Left lung (tissue), 10 donors: ENCODE measurements around the gene TCAP. TPM values are rescaled to one million over a fixed set of nuclear protein-coding genes. Genes with fewer than 3 reads are reported as not detected.

Experiments
- ATAC-seq: fragments of 200-7000 bp; cut with Tn5 transposase; one replicate; pipeline ENCODE4 v1.9.1; 2020; ENCODE audit warnings: moderate library complexity
- DNase-seq, 4 donors: peaks; one replicate each; pipeline ENCODE4 v3.0.0-alpha.2; 2013 to 2020
- H3K27ac ChIP-seq, 2 donors: fragments of 200-600 bp; sonication (generic) in 1 of 2; one replicate each; pipeline versions ENCODE4 v1.5.0 to v1.8.0; 2020 to 2021
- H3K27me3 ChIP-seq, 2 donors: fragments of 200-600 bp; sonication (generic) in 1 of 2; one replicate each; pipeline versions ENCODE4 v1.5.0 to v1.8.0; 2020 to 2021
- H3K36me3 ChIP-seq, 2 donors: fragments of 200-600 bp; sonication (generic) in 1 of 2; one replicate each; pipeline versions ENCODE4 v1.5.0 to v1.8.0; 2020 to 2021
- H3K4me1 ChIP-seq, 2 donors: fragments of 200-600 bp; one replicate each; pipeline ENCODE4 v1.8.0; 2021
- H3K4me3 ChIP-seq, 2 donors: fragments of 200-600 bp; sonication (generic) in 1 of 2; one replicate each; pipeline versions ENCODE4 v1.5.0 to v1.8.0; 2020 to 2021; ENCODE audit warnings: mild to moderate bottlenecking in 1 of 2
- H3K9me3 ChIP-seq, 2 donors: fragments of 200-600 bp; sonication (generic) in 1 of 2; one replicate each; pipeline versions ENCODE4 v1.5.0 to v1.8.0; 2020 to 2021
- intact Hi-C, 2 donors: fragments of 100-400 bp; cut with DNase I; formaldehyde crosslinking; loops; one replicate each; pipeline versions ENCODE4 v1.11.2 to v1.14.2; 2022
- polyA plus RNA-seq, 6 donors: library from polyadenylated mRNA; unstranded; fragments of 120-200 nt; gene quantifications; one replicate each; pipeline ENCODE4 v1.2.1, GENCODE V29; 2013; ENCODE audit not compliant: insufficient read length in 6 of 6
- total RNA-seq, 2 donors: library from RNA; stranded (reverse); fragmentation: NEBNext Ultra II Directional; extraction: Animal tissue kit (Norgen Biotek cat#: 25700); gene quantifications; one replicate each; pipeline ENCODE4 v1.2.1, GENCODE V29; 2021
- TF ChIP-seq, protein P1 (sequence below), 2 donors: fragments of 200-600 bp; sonication (generic) in 1 of 2; IDR thresholded peaks; one replicate each; pipeline versions ENCODE4 v1.5.0 to v1.8.0; 2021; ENCODE audit warnings: antibody characterized with exemption in 2 of 2
- donor health status: DM: no; HTN: yes; CAD: no.
- donor health status: DM: no; HTN: no; CAD: no.

TCAP gene
- total and polyA plus RNA-seq, 8 donors, result 1.3 to 2.6 (median 1.8) TPM

DNA sequence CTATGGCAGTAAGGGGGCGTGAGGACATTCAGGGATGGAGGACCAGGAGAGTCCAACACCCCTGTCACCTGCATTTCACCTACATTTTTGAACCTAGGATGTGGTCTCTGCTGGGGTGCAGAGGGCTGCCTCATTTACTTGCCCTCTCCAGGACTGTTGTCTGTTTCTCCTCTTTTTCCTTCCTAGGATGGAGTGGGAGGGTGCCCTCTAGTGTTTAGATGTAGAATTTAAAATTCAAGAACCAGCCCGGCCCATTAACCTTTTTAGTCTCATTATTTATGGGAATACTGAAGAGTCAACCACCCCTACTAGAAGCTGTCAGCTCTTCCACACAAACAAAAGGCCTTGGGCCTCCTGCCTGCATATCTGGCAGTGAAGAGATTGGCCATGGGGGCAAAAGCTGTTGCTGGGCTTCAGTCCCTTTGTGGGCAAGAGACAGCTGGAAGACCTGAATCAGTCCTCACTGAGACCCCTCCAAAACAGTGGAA is 30.7 kb upstream of the TCAP start:
- DNase-seq, result no peak

DNA sequence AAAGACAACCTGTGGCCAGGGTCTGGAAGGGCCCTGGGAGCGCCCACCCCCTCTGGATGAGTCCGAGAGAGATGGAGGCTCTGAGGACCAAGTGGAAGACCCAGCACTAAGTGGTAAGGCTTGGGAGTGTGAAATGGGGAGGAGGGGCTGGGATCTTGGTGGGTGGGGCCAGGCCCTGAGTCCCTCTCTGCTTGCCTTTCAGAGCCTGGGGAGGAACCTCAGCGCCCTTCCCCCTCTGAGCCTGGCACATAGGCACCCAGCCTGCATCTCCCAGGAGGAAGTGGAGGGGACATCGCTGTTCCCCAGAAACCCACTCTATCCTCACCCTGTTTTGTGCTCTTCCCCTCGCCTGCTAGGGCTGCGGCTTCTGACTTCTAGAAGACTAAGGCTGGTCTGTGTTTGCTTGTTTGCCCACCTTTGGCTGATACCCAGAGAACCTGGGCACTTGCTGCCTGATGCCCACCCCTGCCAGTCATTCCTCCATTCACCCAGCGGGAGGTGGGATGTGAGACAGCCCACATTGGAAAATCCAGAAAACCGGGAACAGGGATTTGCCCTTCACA is 29.5 kb upstream of the TCAP start:
- Histone ChIP-seq H3K27ac (peak overlapping the region in 1 of 2 donors; percentile 28), H3K36me3 (no peaks in the 10 kb centered on the region), H3K4me1 (peaks cover 19 to 66% of the 10 kb centered on the region in 2 donors), H3K9me3 (no peaks in the 10 kb centered on the region), H3K4me3 (no peak overlapping the region), H3K27me3 (peaks cover 0 to 8% of the 10 kb centered on the region in 2 donors)
- intact Hi-C loops, result loop anchor here in 1 of 2 donors (10.0 kb wide), 1 partner anchor 99 kb away; the partner anchor contains the start of genes GRB7 and MIEN1
- no peak for DNase-seq
- ATAC-seq, result no peak
- TF ChIP-seq, protein P1, sequence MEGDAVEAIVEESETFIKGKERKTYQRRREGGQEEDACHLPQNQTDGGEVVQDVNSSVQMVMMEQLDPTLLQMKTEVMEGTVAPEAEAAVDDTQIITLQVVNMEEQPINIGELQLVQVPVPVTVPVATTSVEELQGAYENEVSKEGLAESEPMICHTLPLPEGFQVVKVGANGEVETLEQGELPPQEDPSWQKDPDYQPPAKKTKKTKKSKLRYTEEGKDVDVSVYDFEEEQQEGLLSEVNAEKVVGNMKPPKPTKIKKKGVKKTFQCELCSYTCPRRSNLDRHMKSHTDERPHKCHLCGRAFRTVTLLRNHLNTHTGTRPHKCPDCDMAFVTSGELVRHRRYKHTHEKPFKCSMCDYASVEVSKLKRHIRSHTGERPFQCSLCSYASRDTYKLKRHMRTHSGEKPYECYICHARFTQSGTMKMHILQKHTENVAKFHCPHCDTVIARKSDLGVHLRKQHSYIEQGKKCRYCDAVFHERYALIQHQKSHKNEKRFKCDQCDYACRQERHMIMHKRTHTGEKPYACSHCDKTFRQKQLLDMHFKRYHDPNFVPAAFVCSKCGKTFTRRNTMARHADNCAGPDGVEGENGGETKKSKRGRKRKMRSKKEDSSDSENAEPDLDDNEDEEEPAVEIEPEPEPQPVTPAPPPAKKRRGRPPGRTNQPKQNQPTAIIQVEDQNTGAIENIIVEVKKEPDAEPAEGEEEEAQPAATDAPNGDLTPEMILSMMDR (IDR thresholded peaks at IDR 0.05), result no peak

More for the DNA sequence above, 30.7 kb upstream of the TCAP start:
- TF ChIP-seq, protein P1 (IDR thresholded peaks at IDR 0.05), result peak; percentile 58 to 70
- peaks cover 0 to 13% of the 10 kb centered on the region in 2 donors for H3K27me3 ChIP-seq
- no peak overlapping the region for H3K27ac ChIP-seq
- H3K36me3 ChIP-seq, result no peaks in the 10 kb centered on the region
- ATAC-seq, result no peak
- H3K9me3 ChIP-seq, result no peaks in the 10 kb centered on the region
- no peak overlapping the region for H3K4me3 ChIP-seq
- intact Hi-C loops, result loop anchor here in 1 of 2 donors (10.0 kb wide), 1 partner anchor 100 kb away; the partner anchor contains the start of genes GRB7 and MIEN1
- peaks cover 7 to 64% of the 10 kb centered on the region in 2 donors for H3K4me1 ChIP-seq

DNA sequence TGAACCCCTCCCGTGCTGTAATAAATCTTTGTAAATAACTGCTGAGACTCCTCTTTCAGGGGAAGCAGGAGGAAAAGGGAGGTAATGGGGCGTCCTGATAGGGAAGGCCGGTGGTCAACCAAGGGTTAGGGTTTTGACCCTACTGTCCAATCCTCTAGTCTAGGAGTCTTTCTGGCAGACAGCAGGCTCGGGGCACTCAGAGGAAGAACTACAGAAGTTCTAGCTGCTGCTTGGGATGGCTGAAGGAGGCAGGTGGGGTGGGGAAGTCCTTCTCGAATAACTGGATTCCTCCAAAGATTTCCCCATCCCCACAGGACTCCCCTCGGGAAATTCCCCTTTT is 28.6 kb upstream of the TCAP start:
- ATAC-seq (peak; percentile 1), DNase-seq (no peak)
- no peaks in the 10 kb centered on the region for H3K36me3 ChIP-seq
- H3K4me1 ChIP-seq, result peaks cover 23 to 74% of the 10 kb centered on the region in 2 donors
- H3K27me3 ChIP-seq, result peaks cover 0 to 8% of the 10 kb centered on the region in 2 donors
- H3K4me3 ChIP-seq, result peak overlapping the region; percentile 66 to 77
- TF ChIP-seq, protein P1 (IDR thresholded peaks at IDR 0.05), result no peak
- no peaks in the 10 kb centered on the region for H3K9me3 ChIP-seq
- H3K27ac ChIP-seq, result peak overlapping the region; percentile 77 to 89
- intact Hi-C loops, result loop anchor here in 1 of 2 donors (10.0 kb wide), 1 partner anchor 98 kb away; the partner anchor contains the start of genes GRB7 and MIEN1

DNA sequence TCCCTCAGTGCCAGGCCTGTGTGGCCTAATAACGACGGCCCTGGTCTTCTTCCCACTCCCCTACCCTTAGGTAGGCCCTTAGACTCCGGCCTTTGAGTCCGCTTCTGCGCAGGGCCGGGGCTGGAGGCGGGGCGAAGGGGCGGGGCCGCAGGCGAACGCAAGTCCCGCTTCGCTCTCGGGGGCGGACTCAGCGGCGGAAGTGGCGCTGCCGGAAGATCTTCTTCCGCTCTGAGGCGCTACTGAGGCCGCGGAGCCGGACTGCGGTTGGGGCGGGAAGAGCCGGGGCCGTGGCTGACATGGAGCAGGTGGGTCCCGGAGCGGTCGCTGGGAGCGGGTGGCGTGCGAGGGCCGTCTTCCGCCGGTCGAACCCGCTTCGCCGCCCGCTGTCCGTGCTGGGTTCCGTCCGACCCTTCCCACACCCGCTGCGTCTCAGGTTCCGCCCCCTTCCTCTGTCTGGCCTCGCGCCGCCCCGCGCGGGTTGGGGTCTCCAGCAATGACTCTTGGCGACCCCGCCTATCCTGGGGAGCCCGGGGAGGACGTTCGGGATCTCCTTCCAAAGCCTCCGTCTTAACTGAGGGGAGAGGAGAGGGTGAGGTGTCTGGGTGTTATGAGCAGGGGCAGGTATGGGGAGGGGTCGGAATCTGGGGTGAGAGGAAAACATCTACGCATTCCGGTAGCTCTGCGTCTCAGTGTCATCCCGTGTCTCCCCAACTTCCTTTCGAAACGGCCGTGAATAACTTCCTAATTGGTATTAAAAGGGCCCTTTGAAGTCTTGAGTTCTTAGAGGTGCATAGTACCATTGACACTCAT is 28.0 kb upstream of the TCAP start, which contains the start of gene STARD3:
Gene STARD3 (plus strand): TSS at position 218 of the 810 bp plus-strand sequence. CDS start 16,388 bp downstream, outside the sequence.
- TF ChIP-seq, protein P1 (IDR thresholded peaks at IDR 0.05), result peak in 1 of 2 donors; percentile 10
- Histone ChIP-seq H3K27me3 (peaks cover 0 to 2% of the 10 kb centered on the region in 2 donors), H3K36me3 (no peaks in the 10 kb centered on the region), H3K4me3 (peak within 1 kb of the TSS; percentile 66 to 77), H3K4me1 (peaks cover 23 to 76% of the 10 kb centered on the region in 2 donors), H3K9me3 (no peaks in the 10 kb centered on the region), H3K27ac (peak within 1 kb of the TSS; percentile 77 to 89)
- ATAC-seq, result peak; percentile 95
- peak; percentile 85 to 99 (median 93) for DNase-seq
- intact Hi-C loops, result loop anchor here in 1 of 2 donors (10.0 kb wide), 1 partner anchor 98 kb away; the partner anchor contains the start of genes GRB7 and MIEN1
